Common myeloid progenitor, CD34-positive (primary cell): ENCODE data around the gene NALCN.

Experiments used
- CTCF ChIA-PET: fragments of 350-600 bp; sonication (Branson Sonifier 250); formaldehyde crosslinking; loops from one replicate; lab custom pipeline; 2021; ENCODE audit warnings: antibody characterized with exemption; lab: Charles Lee
- POLR2A ChIA-PET: fragments of 350-600 bp; sonication (Branson Sonifier 250); formaldehyde crosslinking; loops from one replicate; lab custom pipeline; 2021; ENCODE audit warnings: antibody characterized with exemption; lab: Charles Lee
- DNase-seq, 3 donors: peaks; one replicate each; pipeline versions ENCODE4 v3.0.0 to v3.0.0-alpha.2; 2013
- H3K27ac ChIP-seq, 2 experiments: 1 replicate in 1 of 2; 2 replicates in 1 of 2; pipeline ENCODE4 v1.7.0; 2013; ENCODE audit warnings: inconsistent platforms in 2 of 2, low read length in 2 of 2, mild to moderate bottlenecking in 2 of 2, low read depth in 1 of 2, moderate library complexity in 1 of 2; ENCODE audit not compliant: severe bottlenecking in 2 of 2, insufficient read depth in 1 of 2, poor library complexity in 1 of 2
- H3K27me3 ChIP-seq, 5 experiments: replicated peaks in 2 of 5; 1 replicate in 3 of 5; 2 replicates in 2 of 5; pipeline versions ENCODE4 v1.6.1 to v1.7.0; 2013; ENCODE audit warnings: low read length in 4 of 5, mild to moderate bottlenecking in 2 of 5, moderate library complexity in 2 of 5, inconsistent platforms in 1 of 5; ENCODE audit not compliant: insufficient read depth in 5 of 5, control insufficient read depth in 4 of 5
- H3K36me3 ChIP-seq, 4 experiments: 1 replicate in 2 of 4; 2 replicates in 2 of 4; pipeline versions ENCODE4 v1.6.1 to v1.7.0; 2013; ENCODE audit warnings: low read length in 3 of 4, control low read depth in 1 of 4, mild to moderate bottlenecking in 1 of 4; ENCODE audit not compliant: control insufficient read depth in 4 of 4, insufficient read depth in 4 of 4
- H3K4me1 ChIP-seq, 4 experiments: 1 replicate in 3 of 4; 2 replicates in 1 of 4; pipeline versions ENCODE4 v1.6.1 to v1.7.1; 2013; ENCODE audit warnings: low read length in 3 of 4, mild to moderate bottlenecking in 3 of 4, control low read depth in 1 of 4, inconsistent platforms in 1 of 4, moderate library complexity in 1 of 4; ENCODE audit not compliant: control insufficient read depth in 4 of 4, insufficient read depth in 4 of 4; ENCODE audit errors: control extremely low read depth in 1 of 4
- H3K4me3 ChIP-seq, 7 experiments: 1 replicate in 4 of 7; 2 replicates in 3 of 7; pipeline versions ENCODE4 v1.5.1 to v1.7.0; 2013; ENCODE audit warnings: mild to moderate bottlenecking in 7 of 7, low read length in 6 of 7, moderate library complexity in 6 of 7, inconsistent platforms in 2 of 7, low read depth in 2 of 7, control low read depth in 1 of 7; ENCODE audit not compliant: insufficient read depth in 4 of 7, control insufficient read depth in 1 of 7; ENCODE audit errors: extremely low read depth in 1 of 7
- H3K9me3 ChIP-seq, 5 experiments: 1 replicate in 4 of 5; 2 replicates in 1 of 5; pipeline versions ENCODE4 v1.6.1 to v1.7.1; 2013; ENCODE audit warnings: low read length in 4 of 5, mild to moderate bottlenecking in 2 of 5, inconsistent platforms in 1 of 5, low read depth in 1 of 5, moderate library complexity in 1 of 5; ENCODE audit not compliant: control insufficient read depth in 4 of 5, insufficient read depth in 2 of 5; ENCODE audit errors: control extremely low read depth in 1 of 5
- WGBS: methylation state at CpG from one replicate; pipeline ENCODE4 v1.1.5; 2013; ENCODE audit not compliant: insufficient coverage; 5-methylcytosine and 5-hydroxymethylcytosine counted together

Gene NALCN

GRCh38 chr13:101297794-101298193 is 118.5 kb downstream of the NALCN start:
- Histone ChIP-seq H3K27me3 (no peaks in the 10 kb centered on the region), H3K9me3 (no peaks in the 10 kb centered on the region), H3K4me1 (no peaks in the 10 kb centered on the region), H3K27ac (no peak overlapping the region), H3K36me3 (no peaks in the 10 kb centered on the region), H3K4me3 (no peak overlapping the region)
- no peak for DNase-seq
- CTCF ChIA-PET: no interaction called here
- POLR2A ChIA-PET: no interaction called here
- no CpG with 5 or more reads among the region's 1 CpG for WGBS

GRCh38 chr13:101292711-101293110 is 123.6 kb downstream of the NALCN start:
- Histone ChIP-seq H3K4me1 (no peaks in the 10 kb centered on the region), H3K36me3 (no peaks in the 10 kb centered on the region), H3K27me3 (no peaks in the 10 kb centered on the region), H3K27ac (no peak overlapping the region), H3K9me3 (no peaks in the 10 kb centered on the region), H3K4me3 (no peak overlapping the region)
- DNase-seq: no peak
- ChIA-PET POLR2A (no interaction called here), CTCF (no interaction called here)
- 100% methylated on average over 1 of the region's 1 CpG for WGBS

GRCh38 chr13:101291646-101292515 is 124.4 kb downstream of the NALCN start:
- ChIA-PET POLR2A (no interaction called here), CTCF (no interaction called here)
- DNase-seq: no peak
- WGBS: 68% methylated on average over 8 of the region's 10 CpGs
- Histone ChIP-seq H3K9me3 (no peaks in the 10 kb centered on the region), H3K27ac (no peak overlapping the region), H3K36me3 (no peaks in the 10 kb centered on the region), H3K27me3 (no peaks in the 10 kb centered on the region), H3K4me3 (no peak overlapping the region), H3K4me1 (no peaks in the 10 kb centered on the region)

- POLR2A ChIA-PET: interaction anchor here (0.6 kb wide), 1 partner anchor 844 kb away, joined by 3 read pairs; no protein-coding TSS in a partner anchor
- Histone ChIP-seq H3K27ac (no peak overlapping the region), H3K4me1 (no peaks in the 10 kb centered on the region), H3K27me3 (no peaks in the 10 kb centered on the region), H3K4me3 (no peak overlapping the region), H3K36me3 (no peaks in the 10 kb centered on the region), H3K9me3 (no peaks in the 10 kb centered on the region)
- WGBS: 100% methylated on average over 1 of the region's 2 CpGs
- CTCF ChIA-PET: no interaction called here
- DNase-seq: no peak
Observed at GRCh38 chr13:101291206-101291605, 125.1 kb downstream of the NALCN start.

- Histone ChIP-seq H3K9me3 (no peaks in the 10 kb centered on the region), H3K27me3 (no peaks in the 10 kb centered on the region), H3K36me3 (no peaks in the 10 kb centered on the region), H3K27ac (no peak overlapping the region), H3K4me1 (no peaks in the 10 kb centered on the region), H3K4me3 (no peak overlapping the region)
- ChIA-PET CTCF (no interaction called here), POLR2A (no interaction called here)
- WGBS: 3% methylated on average over 3 of the region's 5 CpGs
- no peak for DNase-seq
Observed at GRCh38 chr13:101289764-101290163, 126.5 kb downstream of the NALCN start.

- CTCF ChIA-PET: no interaction called here
- POLR2A ChIA-PET: interaction anchor here (0.5 kb wide), 1 partner anchor 61 kb away, joined by 3 read pairs; no protein-coding TSS in a partner anchor
- DNase-seq: no peak
- no peaks in the 10 kb centered on the region for H3K9me3 ChIP-seq
- H3K4me1 ChIP-seq: no peaks in the 10 kb centered on the region
- no peak overlapping the region for H3K4me3 ChIP-seq
- no peaks in the 10 kb centered on the region for H3K27me3 ChIP-seq
- H3K36me3 ChIP-seq: no peaks in the 10 kb centered on the region
- H3K27ac ChIP-seq: no peak overlapping the region
- WGBS: no CpG with 5 or more reads among the region's 3 CpGs
Observed at GRCh38 chr13:101283782-101284181, 132.5 kb downstream of the NALCN start.

- Histone ChIP-seq H3K36me3 (no peaks in the 10 kb centered on the region), H3K27ac (no peak overlapping the region), H3K27me3 (no peaks in the 10 kb centered on the region), H3K4me3 (no peak overlapping the region), H3K9me3 (no peaks in the 10 kb centered on the region), H3K4me1 (no peaks in the 10 kb centered on the region)
- POLR2A ChIA-PET: no interaction called here
- CTCF ChIA-PET: no interaction called here
- 90% methylated on average over 9 of the region's 9 CpGs for WGBS
- DNase-seq: no peak
Observed at GRCh38 chr13:101272886-101273285, 143.4 kb downstream of the NALCN start.
